H9 (cell line): ENCODE results near the gene BANP. TPM values are rescaled to one million over a fixed set of nuclear protein-coding genes. Genes with fewer than 3 reads are reported as not detected.
"Not testable (repeated sequence)": the region's sequence is repeated elsewhere in the genome, so short reads cannot be mapped to it uniquely, and the experiment has no call there.

Experiments
- DNase-seq: peaks from one replicate; pipeline ENCODE4 v3.0.0-alpha.2; 2017
- H2AFZ ChIP-seq: one replicate; pipeline ENCODE4 v1.6.1; 2013; ENCODE audit warnings: mild to moderate bottlenecking, low read length, control low read depth, moderate library complexity
- H2AK5ac ChIP-seq: 2 replicates; pipeline ENCODE4 v1.6.1; 2013; ENCODE audit warnings: low read length, control low read depth, mixed read lengths; ENCODE audit not compliant: insufficient read length
- H2BK120ac ChIP-seq: one replicate; pipeline ENCODE4 v1.6.1; 2013; ENCODE audit warnings: low read depth, mild to moderate bottlenecking, low read length, control low read depth, inconsistent platforms; ENCODE audit not compliant: poor library complexity, severe bottlenecking
- H2BK12ac ChIP-seq: 2 replicates; pipeline ENCODE4 v1.6.1; 2013; ENCODE audit warnings: low read length, control low read depth, mixed read lengths, low read depth; ENCODE audit not compliant: insufficient read length
- H2BK15ac ChIP-seq: 2 replicates; pipeline ENCODE4 v1.6.1; 2013; ENCODE audit warnings: low read depth, low read length, control low read depth
- H2BK20ac ChIP-seq: one replicate; pipeline ENCODE4 v1.6.1; 2013; ENCODE audit warnings: low read depth, mild to moderate bottlenecking, low read length, control low read depth, inconsistent platforms; ENCODE audit not compliant: poor library complexity, severe bottlenecking
- H2BK5ac ChIP-seq: 2 replicates; pipeline ENCODE4 v1.6.1; 2013; ENCODE audit warnings: low read length, control low read depth, mixed read lengths; ENCODE audit not compliant: insufficient read length
- H3K14ac ChIP-seq: 2 replicates; pipeline ENCODE4 v1.6.1; 2013; ENCODE audit warnings: low read length, control low read depth; ENCODE audit not compliant: insufficient read depth
- H3K18ac ChIP-seq: 2 replicates; pipeline ENCODE4 v1.6.1; 2013; ENCODE audit warnings: low read depth, mild to moderate bottlenecking, mixed read lengths, low read length, control low read depth; ENCODE audit not compliant: insufficient read length
- H3K23ac ChIP-seq: 2 replicates; pipeline ENCODE4 v1.6.1; 2013; ENCODE audit warnings: low read length, control low read depth, mixed read lengths, low read depth; ENCODE audit not compliant: insufficient read length
- H3K23me2 ChIP-seq: 2 replicates; pipeline ENCODE4 v1.6.1; 2013; ENCODE audit warnings: low read depth, mild to moderate bottlenecking, mixed read lengths, low read length, control low read depth; ENCODE audit not compliant: insufficient read length, poor library complexity, severe bottlenecking
- H3K27ac ChIP-seq: 2 replicates; pipeline ENCODE4 v1.5.1; 2013; ENCODE audit warnings: low read length, control low read depth, mixed read lengths, low read depth; ENCODE audit not compliant: insufficient read length
- H3K27me3 ChIP-seq: 2 replicates; pipeline ENCODE4 v1.6.1; 2013; ENCODE audit warnings: low read length, control low read depth, inconsistent platforms; ENCODE audit not compliant: insufficient read depth
- H3K4ac ChIP-seq: 2 replicates; pipeline ENCODE4 v1.6.1; 2013; ENCODE audit warnings: low read depth, mild to moderate bottlenecking, control low read depth, inconsistent platforms, low read length, moderate library complexity
- H3K4me1 ChIP-seq: 2 replicates; pipeline ENCODE4 v1.6.1; 2013; ENCODE audit warnings: low read length, control low read depth, inconsistent platforms; ENCODE audit not compliant: insufficient read depth
- H3K4me2 ChIP-seq: 2 replicates; pipeline ENCODE4 v1.6.1; 2013; ENCODE audit warnings: low read length, control low read depth, mixed read lengths; ENCODE audit not compliant: insufficient read length, insufficient read depth
- H3K56ac ChIP-seq: 2 replicates; pipeline ENCODE4 v1.6.1; 2013; ENCODE audit warnings: low read depth, mild to moderate bottlenecking, mixed read lengths, low read length, control low read depth; ENCODE audit not compliant: insufficient read length
- H3K79me1 ChIP-seq: 2 replicates; pipeline ENCODE4 v1.6.1; 2013; ENCODE audit warnings: low read depth, mild to moderate bottlenecking, moderate library complexity, low read length, control low read depth, inconsistent platforms; ENCODE audit not compliant: insufficient read depth, poor library complexity, severe bottlenecking
- H3K79me2 ChIP-seq: 2 replicates; pipeline ENCODE4 v1.6.1; 2013; ENCODE audit warnings: low read length, control low read depth, inconsistent platforms; ENCODE audit not compliant: insufficient read depth
- H3K9ac ChIP-seq: 2 replicates; pipeline ENCODE4 v1.6.1; 2013; ENCODE audit warnings: low read length, control low read depth, mixed read lengths; ENCODE audit not compliant: insufficient read length; ENCODE audit errors: extremely low read depth
- H3K9me3 ChIP-seq: one replicate; pipeline ENCODE4 v1.6.1; 2013; ENCODE audit warnings: low read depth, low read length, inconsistent platforms; ENCODE audit not compliant: control insufficient read depth
- H3T11ph ChIP-seq: one replicate; pipeline ENCODE4 v1.6.1; 2013; ENCODE audit warnings: mild to moderate bottlenecking, low read length, control low read depth, inconsistent platforms
- H4K20me1 ChIP-seq: one replicate; pipeline ENCODE4 v1.6.1; 2013; ENCODE audit not compliant: control insufficient read depth, insufficient read length, insufficient read depth
- H4K5ac ChIP-seq: 2 replicates; pipeline ENCODE4 v1.6.1; 2013; ENCODE audit warnings: low read depth, mild to moderate bottlenecking, mixed read lengths, low read length, control low read depth; ENCODE audit not compliant: insufficient read length
- H4K8ac ChIP-seq: replicated peaks from 2 replicates; pipeline ENCODE4 v1.6.1; 2013; ENCODE audit warnings: low read length, control low read depth, mixed read lengths, low read depth; ENCODE audit not compliant: insufficient read length
- H4K91ac ChIP-seq: 2 replicates; pipeline ENCODE4 v1.6.1; 2013; ENCODE audit warnings: low read depth, mild to moderate bottlenecking, moderate library complexity, mixed read lengths, low read length, control low read depth; ENCODE audit not compliant: insufficient read length
- H3K27ac Mint-ChIP-seq, 3 experiments: 2 replicates in 2 of 3; 3 replicates in 1 of 3; pipeline ENCODE4 v1.8.0; 2020 to 2021; ENCODE audit warnings: mixed read lengths in 3 of 3, mild to moderate bottlenecking in 1 of 3, moderate library complexity in 1 of 3
- H3K27me3 Mint-ChIP-seq: 2 replicates; pipeline ENCODE4 v1.8.0; 2021; ENCODE audit warnings: low read depth, mild to moderate bottlenecking, moderate library complexity, mixed read lengths
- H3K36me3 Mint-ChIP-seq, 3 experiments: 2 replicates in 2 of 3; 3 replicates in 1 of 3; pipeline ENCODE4 v1.8.0; 2020 to 2021; ENCODE audit warnings: low read depth in 3 of 3, mixed read lengths in 3 of 3; ENCODE audit not compliant: insufficient read depth in 1 of 3
- H3K4me1 Mint-ChIP-seq, 2 experiments: 2 replicates each; pipeline ENCODE4 v1.8.0; 2020; ENCODE audit warnings: mixed read lengths in 2 of 2
- H3K4me3 Mint-ChIP-seq, 2 experiments: 2 replicates in 1 of 2; 3 replicates in 1 of 2; pipeline ENCODE4 v1.8.0; 2020 to 2021; ENCODE audit warnings: mild to moderate bottlenecking in 2 of 2, mixed read lengths in 2 of 2, moderate library complexity in 1 of 2
- H3K9me3 Mint-ChIP-seq, 2 experiments: 2 replicates in 1 of 2; 3 replicates in 1 of 2; pipeline ENCODE4 v1.8.0; 2020; ENCODE audit warnings: mild to moderate bottlenecking in 2 of 2, mixed read lengths in 2 of 2, moderate library complexity in 1 of 2
- CTCF ChIP-seq: fragments of 200-600 bp; sonication (generic); conservative IDR thresholded peaks from 3 replicates; pipeline ENCODE4 v1.8.0; 2021; ENCODE audit warnings: antibody characterized with exemption, mild to moderate bottlenecking
- WGBS: extraction: QIAGEN DNeasy Blood & Tissue Kit; methylation state at CpG from one replicate; pipeline ENCODE4 v1.1.7; 2013; ENCODE audit warnings: missing lambda C conversion rate, low lambda C conversion rate, mixed read lengths; ENCODE audit not compliant: insufficient read length; ENCODE audit errors: extremely low coverage; 5-methylcytosine and 5-hydroxymethylcytosine counted together
- total RNA-seq: library from RNA; stranded (reverse); gene quantifications from 2 replicates; pipeline ENCODE4 v1.2.1, GENCODE V29; 2021

The BANP gene
- total RNA-seq, 1 experiment from 2014 or later: 24.9 TPM

GRCh38 chr16:87931504-87931903 lies 19.7 kb upstream of the BANP start:
- Histone ChIP-seq H4K91ac (no peak overlapping the region), H4K8ac (no peak overlapping the region), H2BK20ac (no peak overlapping the region), H3K4ac (no peak overlapping the region), H3K23me2 (no peaks in the 10 kb centered on the region), H3K4me2 (no peak overlapping the region), H3K9ac (no peak overlapping the region), H2BK120ac (no peak overlapping the region), H3K56ac (no peak overlapping the region), H3K79me2 (no peaks in the 10 kb centered on the region), H3K14ac (no peak overlapping the region), H4K5ac (no peak overlapping the region), H3K23ac (no peak overlapping the region), H2AK5ac (no peak overlapping the region), H3K4me1 (no peaks in the 10 kb centered on the region), H2AFZ (no peak overlapping the region), H3K79me1 (no peaks in the 10 kb centered on the region), H3K27me3 (no peaks in the 10 kb centered on the region), H3T11ph (no peak overlapping the region), H2BK5ac (no peak overlapping the region), H3K9me3 (no peaks in the 10 kb centered on the region), H4K20me1 (no peaks in the 10 kb centered on the region), H2BK15ac (0 out of 2 replicates have a peak overlapping the region, but pooled peaks have one; percentile 48), H2BK12ac (no peak overlapping the region), H3K27ac (no peak overlapping the region), H3K18ac (no peak overlapping the region)
- Mint-ChIP-seq H3K27ac (no peak overlapping the region), H3K9me3 (peaks cover 2 to 3% of the 10 kb centered on the region in 2 experiments; a peak in 3 of 5 replicates), H3K4me1 (peaks cover 3 to 13% of the 10 kb centered on the region in 2 experiments), H3K4me3 (no peak overlapping the region), H3K27me3 (peaks cover 8% of the 10 kb centered on the region), H3K36me3 (no peaks in the 10 kb centered on the region)
- no peak for TF ChIP-seq CTCF
- WGBS: no CpG with 5 or more reads among the region's 17 CpGs
- no peak for DNase-seq

GRCh38 chr16:87932475-87933139 lies 18.6 kb upstream of the BANP start:
- not testable (repeated sequence) for H2BK15ac ChIP-seq, H3T11ph ChIP-seq, H3K9ac ChIP-seq, H3K23me2 ChIP-seq, H3K4me1 ChIP-seq, H3K4ac ChIP-seq, H3K27me3 Mint-ChIP-seq, H3K79me2 ChIP-seq, DNase-seq, H2BK5ac ChIP-seq, H4K91ac ChIP-seq, H3K14ac ChIP-seq, H3K4me1 Mint-ChIP-seq, H3K4me2 ChIP-seq, H3K79me1 ChIP-seq, H3K18ac ChIP-seq, H2BK20ac ChIP-seq, H3K9me3 Mint-ChIP-seq, H2BK120ac ChIP-seq, H3K27ac ChIP-seq, H4K8ac ChIP-seq, H3K56ac ChIP-seq, H4K5ac ChIP-seq, H3K9me3 ChIP-seq, H4K20me1 ChIP-seq, H3K27me3 ChIP-seq, H3K36me3 Mint-ChIP-seq, H3K4me3 Mint-ChIP-seq, H2AK5ac ChIP-seq, H2AFZ ChIP-seq, H2BK12ac ChIP-seq, H3K23ac ChIP-seq
- peak overlapping the region in 1 of 3 experiments; percentile 7; a peak in 1 of 7 replicates for H3K27ac Mint-ChIP-seq
- WGBS: no CpG with 5 or more reads among the region's 17 CpGs
